Fibroblast of peridontal ligament (primary cell): ENCODE data around the gene CTNND2.
A peak's percentile ranks its signal among the peaks of the same experiment; 100 is the strongest.

Source experiments
- DNase-seq: peaks from one replicate; pipeline ENCODE4 v3.0.0-alpha.2; 2010; ENCODE audit errors: extremely low read depth

CTNND2 gene

GRCh38 chr5:11386398-11386797 is 517.8 kb downstream of the CTNND2 start:
- no peak for DNase-seq

GRCh38 chr5:11385901-11386293 is 518.3 kb downstream of the CTNND2 start:
- no peak for DNase-seq

- no peak for DNase-seq
Observed at GRCh38 chr5:11385251-11385900, 518.9 kb downstream of the CTNND2 start.

GRCh38 chr5:11384441-11385250 is 519.6 kb downstream of the CTNND2 start:
- DNase-seq = no peak

GRCh38 chr5:11383506-11384095 is 520.6 kb downstream of the CTNND2 start:
- DNase-seq = no peak

GRCh38 chr5:11378461-11378860 is 525.8 kb downstream of the CTNND2 start:
- DNase-seq = no peak

GRCh38 chr5:11377896-11378295 is 526.4 kb downstream of the CTNND2 start:
- DNase-seq = no peak

- no peak for DNase-seq
Observed at GRCh38 chr5:11372191-11372590, 532.1 kb downstream of the CTNND2 start.

- no peak for DNase-seq
Observed at GRCh38 chr5:11371021-11371420, 533.2 kb downstream of the CTNND2 start.

GRCh38 chr5:11364531-11364930 is 539.7 kb downstream of the CTNND2 start:
- no peak for DNase-seq

- peak; percentile 31 for DNase-seq
Observed at GRCh38 chr5:11363631-11364178, 540.5 kb downstream of the CTNND2 start.

- DNase-seq = no peak
Observed at GRCh38 chr5:11361768-11362167, 542.5 kb downstream of the CTNND2 start.

- DNase-seq = no peak
Observed at GRCh38 chr5:11357928-11358327, 546.3 kb downstream of the CTNND2 start.

GRCh38 chr5:11355491-11355890 is 548.8 kb downstream of the CTNND2 start:
- DNase-seq = no peak

- DNase-seq = no peak
Observed at GRCh38 chr5:11346336-11346735, 557.9 kb downstream of the CTNND2 start.

GRCh38 chr5:11335881-11336760 is 568.1 kb downstream of the CTNND2 start:
- no peak for DNase-seq

GRCh38 chr5:11334404-11334803 is 569.8 kb downstream of the CTNND2 start:
- DNase-seq = no peak

- no peak for DNase-seq
Observed at GRCh38 chr5:11329679-11330078, 574.6 kb downstream of the CTNND2 start.

GRCh38 chr5:11324521-11325289 is 579.5 kb downstream of the CTNND2 start:
- DNase-seq = no peak

- no peak for DNase-seq
Observed at GRCh38 chr5:11323761-11324160, 580.5 kb downstream of the CTNND2 start.

- DNase-seq = peak; percentile 33
Observed at GRCh38 chr5:11322133-11322532, 582.1 kb downstream of the CTNND2 start.
